ENCODE data around the gene XKRX.

GRCh38 chrX:100868273-100868672 is 60.4 kb downstream of the XKRX start:
- TF ChIP-seq REST (IDR thresholded peaks at IDR 0.05; ENCODE audit: low read depth, low read length) (no peak), CTCF (IDR thresholded peaks at IDR 0.05) (no peak), POLR2AphosphoS5 (IDR thresholded peaks at IDR 0.05; ENCODE audit: low read depth, low read length) (no peak), PBX3 (IDR thresholded peaks at IDR 0.05) (no peak), EZH2phosphoT487 (IDR thresholded peaks at IDR 0.05; ENCODE audit: borderline replicate concordance, low read depth) (no peak), RCOR1 (IDR thresholded peaks at IDR 0.05; ENCODE audit: low read length) (no peak), TAF1 (IDR thresholded peaks at IDR 0.05; ENCODE audit: borderline replicate concordance, low read depth, low read length) (no peak), ZBTB33 (IDR thresholded peaks at IDR 0.05; ENCODE audit: borderline replicate concordance, low read depth) (no peak), RXRA (IDR thresholded peaks at IDR 0.05; ENCODE audit: borderline replicate concordance, low read depth) (no peak), MAX (IDR thresholded peaks at IDR 0.05; ENCODE audit: low read depth) (no peak)
